ENCODE data around the gene C1GALT1C1L.

C1GALT1C1L gene

DNA sequence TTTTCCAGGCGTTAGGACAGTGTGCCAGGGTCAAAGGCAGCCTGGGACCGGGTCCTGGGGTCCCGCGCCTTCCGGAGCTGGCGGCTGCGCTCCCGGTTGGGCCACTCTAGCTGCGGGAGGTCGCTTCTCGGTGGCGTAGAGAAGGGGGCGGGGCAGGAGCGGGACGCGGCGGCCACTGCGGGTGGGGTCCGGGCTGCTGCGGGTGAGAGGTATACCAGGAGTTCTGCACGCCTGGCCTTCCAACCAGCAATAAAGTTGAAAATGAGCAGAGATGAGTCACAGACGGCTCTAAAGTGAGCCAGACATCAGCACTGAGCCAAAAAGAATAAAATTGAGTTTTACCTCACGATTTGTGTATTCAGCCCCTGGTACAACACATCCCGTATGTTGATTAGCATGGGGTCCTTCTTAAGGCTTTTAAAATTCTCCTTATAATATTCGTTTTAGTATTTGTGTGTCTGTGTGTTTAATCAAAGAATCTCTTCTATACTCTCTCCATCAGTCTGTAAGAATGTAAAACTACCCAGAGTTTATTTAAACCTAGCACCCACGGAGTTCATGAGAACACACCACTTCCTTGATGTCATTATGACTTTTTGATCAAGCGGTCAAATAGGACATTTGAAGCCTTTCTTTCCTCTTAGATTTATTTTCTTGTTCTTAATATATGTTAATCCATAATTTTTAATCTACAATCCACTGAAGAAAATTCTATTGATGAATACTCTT, at the start of gene C1GALT1C1L:
Gene C1GALT1C1L, minus strand, starts transcription at position 108 of the 729 bp plus-strand sequence. Its CDS starts 107 bp downstream, at position 1.
- no peak for DNase-seq
- H3K9ac ChIP-seq (ENCODE audit: low read length), result no peak within 1 kb of the TSS
- no peak within 1 kb of the TSS for H3K4me3 ChIP-seq (ENCODE audit: low read length)

DNA sequence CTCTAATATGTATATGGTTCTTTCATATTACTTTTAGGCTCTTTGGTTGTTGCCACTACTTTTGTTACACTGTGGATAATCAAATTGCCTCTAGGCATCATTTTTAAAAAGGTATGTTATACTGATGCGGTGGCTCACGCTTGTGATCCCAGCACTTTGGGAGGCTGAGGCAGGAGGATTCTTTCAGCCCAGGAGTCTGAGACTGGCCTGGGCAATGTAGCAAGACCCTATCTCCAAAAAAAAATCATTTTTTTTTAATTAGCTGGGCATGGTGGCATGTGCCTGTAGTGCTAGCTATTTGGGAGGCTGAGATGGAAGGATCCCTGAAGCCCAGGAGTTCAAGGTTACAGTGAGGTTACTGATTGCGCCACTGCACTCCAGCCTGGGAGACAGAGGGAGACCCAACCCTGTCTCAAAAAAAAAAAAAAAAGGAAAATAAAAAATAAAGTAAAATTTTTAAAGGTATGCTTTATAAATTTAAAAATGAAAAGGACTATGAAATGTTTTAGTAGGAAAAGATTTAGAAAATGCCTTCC, 49.5 kb upstream of the C1GALT1C1L start:
- no peaks in the 10 kb centered on the region for H4K20me1 ChIP-seq (ENCODE audit: insufficient read depth, low read length)
- H3K9me2 ChIP-seq (replicated peaks; ENCODE audit: insufficient read depth, low read length), result no peaks in the 10 kb centered on the region
- no peak for TF ChIP-seq EZH2 (optimal IDR thresholded peaks at IDR 0.05; ENCODE audit: low read depth, low read length)

More for the DNA sequence above, at the start of gene C1GALT1C1L:
- Histone ChIP-seq H3K9me3 (replicated peaks; ENCODE audit: insufficient read depth, low read length) (no peaks in the 10 kb centered on the region), H4K20me1 (ENCODE audit: insufficient read depth, low read length) (no peaks in the 10 kb centered on the region), H3K4me2 (ENCODE audit: low read depth, low read length) (no peak within 1 kb of the TSS), H2AFZ (ENCODE audit: low read length) (no peak within 1 kb of the TSS), H3K79me2 (ENCODE audit: low read length) (no peaks in the 10 kb centered on the region), H3K4me1 (ENCODE audit: low read length) (no peaks in the 10 kb centered on the region), H3F3A (ENCODE audit: insufficient read depth, low read length) (no peaks in the 10 kb centered on the region), H3K9me2 (replicated peaks; ENCODE audit: insufficient read depth, low read length) (no peaks in the 10 kb centered on the region), H3K36me3 (replicated peaks; ENCODE audit: insufficient read depth, low read length) (no peaks in the 10 kb centered on the region), H3K27ac (ENCODE audit: low read length) (no peak within 1 kb of the TSS), H3K27me3 (replicated peaks; ENCODE audit: insufficient read depth, low read length) (no peaks in the 10 kb centered on the region)
- no peak for TF ChIP-seq EZH2phosphoT487 (IDR thresholded peaks at IDR 0.05; ENCODE audit: low read length)
- no peak for TF ChIP-seq EZH2 (optimal IDR thresholded peaks at IDR 0.05; ENCODE audit: low read depth, low read length)
- TF ChIP-seq, protein P1, sequence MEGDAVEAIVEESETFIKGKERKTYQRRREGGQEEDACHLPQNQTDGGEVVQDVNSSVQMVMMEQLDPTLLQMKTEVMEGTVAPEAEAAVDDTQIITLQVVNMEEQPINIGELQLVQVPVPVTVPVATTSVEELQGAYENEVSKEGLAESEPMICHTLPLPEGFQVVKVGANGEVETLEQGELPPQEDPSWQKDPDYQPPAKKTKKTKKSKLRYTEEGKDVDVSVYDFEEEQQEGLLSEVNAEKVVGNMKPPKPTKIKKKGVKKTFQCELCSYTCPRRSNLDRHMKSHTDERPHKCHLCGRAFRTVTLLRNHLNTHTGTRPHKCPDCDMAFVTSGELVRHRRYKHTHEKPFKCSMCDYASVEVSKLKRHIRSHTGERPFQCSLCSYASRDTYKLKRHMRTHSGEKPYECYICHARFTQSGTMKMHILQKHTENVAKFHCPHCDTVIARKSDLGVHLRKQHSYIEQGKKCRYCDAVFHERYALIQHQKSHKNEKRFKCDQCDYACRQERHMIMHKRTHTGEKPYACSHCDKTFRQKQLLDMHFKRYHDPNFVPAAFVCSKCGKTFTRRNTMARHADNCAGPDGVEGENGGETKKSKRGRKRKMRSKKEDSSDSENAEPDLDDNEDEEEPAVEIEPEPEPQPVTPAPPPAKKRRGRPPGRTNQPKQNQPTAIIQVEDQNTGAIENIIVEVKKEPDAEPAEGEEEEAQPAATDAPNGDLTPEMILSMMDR (IDR thresholded peaks at IDR 0.05; ENCODE audit: low read length), result no peak

DNA sequence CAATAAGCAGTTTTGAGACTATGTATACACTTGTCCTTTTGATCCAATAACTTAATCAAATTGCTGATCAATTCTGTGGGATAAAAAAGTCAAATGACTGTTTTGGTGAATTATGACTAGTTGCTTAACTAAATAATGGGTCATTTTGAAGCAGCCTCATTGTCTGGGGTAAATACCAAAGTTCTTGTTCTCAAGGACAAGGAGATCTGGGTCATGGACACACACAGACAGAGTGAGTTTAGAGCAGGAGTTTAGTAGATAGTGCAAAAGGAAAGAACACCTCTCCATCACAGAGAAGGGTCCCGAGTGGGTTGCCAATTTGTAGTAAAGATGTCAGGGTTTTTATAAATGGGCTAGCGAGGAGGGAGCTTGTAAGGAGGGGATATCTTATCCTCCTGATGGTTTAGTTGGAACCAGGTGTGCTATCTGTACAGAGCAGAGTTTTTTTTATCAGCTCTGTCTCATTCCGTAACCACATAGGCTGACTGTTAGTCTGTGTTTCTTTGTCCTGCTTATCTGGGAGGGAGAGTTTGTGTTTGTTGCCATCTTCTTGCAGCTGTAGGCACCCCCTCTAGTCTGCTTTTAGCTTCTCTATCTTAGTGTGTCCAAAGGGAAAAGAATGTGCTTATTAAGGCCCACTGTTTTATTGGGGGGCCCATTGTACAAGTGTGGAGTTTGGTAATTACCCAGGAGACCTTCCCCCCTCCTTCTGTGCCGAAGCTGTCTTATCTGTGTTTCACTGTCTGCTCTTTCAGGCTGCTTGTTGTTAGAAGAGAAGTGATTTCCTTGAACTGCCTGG, 48.7 kb upstream of the C1GALT1C1L start:
- Histone ChIP-seq H3K9me2 (replicated peaks; ENCODE audit: insufficient read depth, low read length) (no peaks in the 10 kb centered on the region), H3K4me3 (ENCODE audit: low read length) (no peak overlapping the region), H2AFZ (ENCODE audit: low read length) (no peak overlapping the region), H3F3A (ENCODE audit: insufficient read depth, low read length) (no peaks in the 10 kb centered on the region), H3K9me3 (replicated peaks; ENCODE audit: insufficient read depth, low read length) (no peaks in the 10 kb centered on the region), H3K27me3 (replicated peaks; ENCODE audit: insufficient read depth, low read length) (no peaks in the 10 kb centered on the region), H3K79me2 (ENCODE audit: low read length) (no peaks in the 10 kb centered on the region), H4K20me1 (ENCODE audit: insufficient read depth, low read length) (no peaks in the 10 kb centered on the region), H3K9ac (ENCODE audit: low read length) (no peak overlapping the region), H3K4me2 (ENCODE audit: low read depth, low read length) (no peak overlapping the region), H3K27ac (ENCODE audit: low read length) (no peak overlapping the region), H3K36me3 (replicated peaks; ENCODE audit: insufficient read depth, low read length) (no peaks in the 10 kb centered on the region), H3K4me1 (ENCODE audit: low read length) (no peaks in the 10 kb centered on the region)
- no peak for TF ChIP-seq EZH2phosphoT487 (IDR thresholded peaks at IDR 0.05; ENCODE audit: low read length)
- no peak for TF ChIP-seq EZH2 (optimal IDR thresholded peaks at IDR 0.05; ENCODE audit: low read depth, low read length)
- TF ChIP-seq, protein P1 (IDR thresholded peaks at IDR 0.05; ENCODE audit: low read length), result no peak
- no peak for DNase-seq

More for the DNA sequence above, 49.5 kb upstream of the C1GALT1C1L start:
- Histone ChIP-seq H3K4me3 (ENCODE audit: low read length) (no peak overlapping the region), H3F3A (ENCODE audit: insufficient read depth, low read length) (no peaks in the 10 kb centered on the region), H3K79me2 (ENCODE audit: low read length) (no peaks in the 10 kb centered on the region), H3K27ac (ENCODE audit: low read length) (no peak overlapping the region), H3K4me1 (ENCODE audit: low read length) (no peaks in the 10 kb centered on the region), H3K36me3 (replicated peaks; ENCODE audit: insufficient read depth, low read length) (no peaks in the 10 kb centered on the region), H3K9me3 (replicated peaks; ENCODE audit: insufficient read depth, low read length) (no peaks in the 10 kb centered on the region), H2AFZ (ENCODE audit: low read length) (no peak overlapping the region), H3K9ac (ENCODE audit: low read length) (no peak overlapping the region), H3K27me3 (replicated peaks; ENCODE audit: insufficient read depth, low read length) (no peaks in the 10 kb centered on the region), H3K4me2 (ENCODE audit: low read depth, low read length) (no peak overlapping the region)
- DNase-seq, result no peak
